Measurements from ENCODE around the gene AGPAT2.

DNA sequence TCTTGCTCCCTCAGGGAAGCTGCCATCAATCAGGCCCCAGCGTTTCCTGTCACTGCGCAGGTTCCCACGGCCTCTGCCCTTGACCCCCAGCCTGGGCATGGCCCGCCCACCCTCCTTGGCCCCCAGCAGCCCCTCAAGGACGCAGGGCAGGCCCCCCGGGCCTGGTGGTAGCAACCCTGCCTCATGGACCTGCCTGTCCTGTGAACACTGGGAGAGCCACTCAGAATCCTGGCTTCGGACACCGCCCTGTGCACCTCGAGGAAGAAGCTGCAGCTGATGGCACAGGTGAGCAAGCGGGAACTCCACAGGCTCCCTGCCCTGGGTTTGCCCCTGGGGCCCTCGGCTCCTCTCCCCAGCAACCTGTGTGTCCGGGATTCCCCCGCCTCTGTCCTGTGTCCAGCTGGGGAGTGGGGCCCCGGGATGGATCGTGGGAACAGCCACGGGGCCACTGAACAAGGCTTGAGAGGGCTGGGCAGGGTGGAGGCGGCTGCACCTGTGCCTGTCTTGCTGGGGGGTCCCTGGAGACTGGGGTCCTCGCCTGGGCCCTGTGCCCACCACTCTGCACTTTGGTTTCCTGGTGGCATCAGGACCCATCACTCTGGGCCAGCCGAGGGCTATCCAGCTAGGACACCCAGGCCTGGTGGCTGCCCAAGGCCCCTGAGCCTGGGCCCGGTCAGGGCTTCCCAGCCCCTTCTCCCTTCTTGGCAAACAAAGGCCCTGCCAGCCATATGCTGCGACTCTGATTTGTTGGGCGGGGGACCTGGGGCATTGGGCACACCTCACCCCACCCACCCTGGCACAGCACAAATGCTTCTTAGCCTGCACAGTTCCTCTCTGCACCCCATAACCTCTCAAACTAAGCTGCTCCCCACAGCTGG is 58.0 kb downstream of the AGPAT2 start:
- TF ChIP-seq CTCF (IDR thresholded peaks at IDR 0.05; ENCODE audit: low read depth, low read length, poor library complexity, severe bottlenecking) (no peak), EZH2phosphoT487 (IDR thresholded peaks at IDR 0.05; ENCODE audit: borderline replicate concordance, low read length) (no peak)
